ENCODE measurements around the gene THOC5.
"Not testable (repeated sequence)": the region's sequence is repeated elsewhere in the genome, so short reads cannot be mapped to it uniquely, and the experiment has no call there.

GRCh38 chr22:29594447-29594846, 40.9 kb upstream of the THOC5 start:
- not testable (repeated sequence) for TF ChIP-seq CEBPB (IDR thresholded peaks at IDR 0.05; ENCODE audit: low read depth, low read length); MXI1 (IDR thresholded peaks at IDR 0.05; ENCODE audit: borderline replicate concordance, low read depth, low read length); CTCF (conservative IDR thresholded peaks at IDR 0.05; ENCODE audit: low read depth, low read length); POLR2A (IDR thresholded peaks at IDR 0.05; ENCODE audit: low read depth, low read length); RFX5 (IDR thresholded peaks at IDR 0.05; ENCODE audit: low read depth, low read length); MAZ (IDR thresholded peaks at IDR 0.05; ENCODE audit: borderline replicate concordance, low read depth, low read length); CHD1 (IDR thresholded peaks at IDR 0.05; ENCODE audit: low read depth, low read length); FOS (IDR thresholded peaks at IDR 0.05; ENCODE audit: low read depth, low read length); USF2 (IDR thresholded peaks at IDR 0.05; ENCODE audit: low read depth, low read length); RCOR1 (IDR thresholded peaks at IDR 0.05; ENCODE audit: insufficient replicate concordance, low read length); RAD21 (IDR thresholded peaks at IDR 0.05; ENCODE audit: low read length); BHLHE40 (IDR thresholded peaks at IDR 0.05; ENCODE audit: low read depth, low read length)
- TF ChIP-seq, protein P1, sequence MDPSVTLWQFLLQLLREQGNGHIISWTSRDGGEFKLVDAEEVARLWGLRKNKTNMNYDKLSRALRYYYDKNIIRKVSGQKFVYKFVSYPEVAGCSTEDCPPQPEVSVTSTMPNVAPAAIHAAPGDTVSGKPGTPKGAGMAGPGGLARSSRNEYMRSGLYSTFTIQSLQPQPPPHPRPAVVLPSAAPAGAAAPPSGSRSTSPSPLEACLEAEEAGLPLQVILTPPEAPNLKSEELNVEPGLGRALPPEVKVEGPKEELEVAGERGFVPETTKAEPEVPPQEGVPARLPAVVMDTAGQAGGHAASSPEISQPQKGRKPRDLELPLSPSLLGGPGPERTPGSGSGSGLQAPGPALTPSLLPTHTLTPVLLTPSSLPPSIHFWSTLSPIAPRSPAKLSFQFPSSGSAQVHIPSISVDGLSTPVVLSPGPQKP (IDR thresholded peaks at IDR 0.05; ENCODE audit: borderline replicate concordance, low read depth, low read length) = not testable (repeated sequence)
